SU-DHL-6 (cell line): Measurements from ENCODE around the gene PCYT2.

Experiments used
- H2AFZ ChIP-seq: fragments of 200-600 bp; sonication (generic); 2 replicates; pipeline ENCODE4 v1.6.1; 2014; ENCODE audit warnings: low read depth, mild to moderate bottlenecking, moderate library complexity, mixed read lengths, antibody characterized with exemption, low read length; ENCODE audit not compliant: severe bottlenecking
- H3F3A ChIP-seq: fragments of 200-600 bp; shearing (Covaris generic); 2 replicates; pipeline ENCODE4 v1.6.0; 2016; ENCODE audit warnings: antibody characterized with exemption, mild to moderate bottlenecking; ENCODE audit not compliant: insufficient read depth
- H3K27ac ChIP-seq: fragments of 200-600 bp; sonication (generic); 2 replicates; pipeline ENCODE4 v1.5.1; 2016; ENCODE audit warnings: low read depth, mild to moderate bottlenecking, low read length, moderate library complexity, mixed read lengths
- H3K27me3 ChIP-seq: fragments of 200-600 bp; sonication (generic), shearing (Covaris generic); 2 replicates; pipeline ENCODE4 v1.6.0; 2014; ENCODE audit warnings: mild to moderate bottlenecking, low read length
- H3K36me3 ChIP-seq: fragments of 200-600 bp; sonication (generic); 2 replicates; pipeline ENCODE4 v1.6.1; 2014; ENCODE audit warnings: mild to moderate bottlenecking, low read length, mixed read lengths
- H3K4me2 ChIP-seq: fragments of 300-600, 200-600 bp; shearing (Covaris generic), sonication (generic); 2 replicates; pipeline ENCODE4 v1.6.0; 2014; ENCODE audit warnings: low read length, low read depth, mild to moderate bottlenecking; ENCODE audit not compliant: poor library complexity, severe bottlenecking
- H3K4me3 ChIP-seq: fragments of 200-600 bp; sonication (generic); 2 replicates; pipeline ENCODE4 v1.5.1; 2014; ENCODE audit warnings: antibody characterized with exemption, low read length, mild to moderate bottlenecking, mixed read lengths; ENCODE audit not compliant: insufficient read depth, poor library complexity, severe bottlenecking
- H3K79me2 ChIP-seq: fragments of 200-600 bp; sonication (generic); 2 replicates; pipeline ENCODE4 v1.6.1; 2014; ENCODE audit warnings: mild to moderate bottlenecking, low read length, moderate library complexity; ENCODE audit not compliant: insufficient read depth
- H3K9ac ChIP-seq: fragments of 200-600 bp; sonication (generic); 2 replicates; pipeline ENCODE4 v1.7.0; 2014; ENCODE audit warnings: mild to moderate bottlenecking, low read length
- H3K9me2 ChIP-seq: fragments of 200-600 bp; sonication (generic); replicated peaks from 2 replicates; pipeline ENCODE4 v1.6.1; 2014; ENCODE audit warnings: low read length; ENCODE audit not compliant: insufficient read depth
- H3K9me3 ChIP-seq: fragments of 200-600 bp; sonication (generic); 2 replicates; pipeline ENCODE4 v1.6.1; 2014; ENCODE audit warnings: low read length, mixed read lengths; ENCODE audit not compliant: insufficient read depth
- H4K20me1 ChIP-seq: fragments of 200-600 bp; sonication (generic); 2 replicates; pipeline ENCODE4 v1.6.1; 2014; ENCODE audit warnings: low read depth, mild to moderate bottlenecking, antibody characterized with exemption, low read length, moderate library complexity, mixed read lengths
- CTCF ChIP-seq: fragments of 200-600 bp; sonication (generic); IDR thresholded peaks from one replicate; pipeline ENCODE4 v1.5.1; 2017; ENCODE audit warnings: antibody characterized with exemption, mild to moderate bottlenecking, low read length, moderate library complexity; ENCODE audit not compliant: insufficient read depth, poor library complexity, severe bottlenecking
- EZH2phosphoT487 ChIP-seq: fragments of 200-600 bp; sonication (generic), shearing (Covaris generic); conservative IDR thresholded peaks from 2 replicates; pipeline ENCODE4 v1.6.1; 2018; ENCODE audit warnings: mild to moderate bottlenecking, antibody characterized with exemption, low read length, moderate library complexity, mixed read lengths

PCYT2 gene

GRCh38 chr17:81863123-81863675 lies 48.0 kb downstream of the PCYT2 start:
- Histone ChIP-seq H3K27ac (no peak overlapping the region), H3K27me3 (no peaks in the 10 kb centered on the region), H3K79me2 (peaks cover 45% of the 10 kb centered on the region), H3K36me3 (no peaks in the 10 kb centered on the region; the same call in 1 of the 2 replicates), H4K20me1 (no peaks in the 10 kb centered on the region), H2AFZ (no peak overlapping the region), H3F3A (peaks cover 28% of the 10 kb centered on the region), H3K9ac (no peak overlapping the region), H3K9me3 (no peaks in the 10 kb centered on the region), H3K4me2 (no peak overlapping the region), H3K9me2 (no peaks in the 10 kb centered on the region), H3K4me3 (no peak overlapping the region)
- TF ChIP-seq EZH2phosphoT487 (no peak), CTCF (no peak)

- TF ChIP-seq CTCF (no peak), EZH2phosphoT487 (no peak)
- Histone ChIP-seq H3K9ac (peak overlapping the region; percentile 92), H3K36me3 (peaks cover 5% of the 10 kb centered on the region), H3K9me3 (no peaks in the 10 kb centered on the region), H3K27ac (peak overlapping the region; percentile 38), H3K4me2 (peak overlapping the region; percentile 85), H3K9me2 (no peaks in the 10 kb centered on the region), H4K20me1 (0 out of 2 replicates have a peak, but pooled peaks cover 3% of the 10 kb centered on the region), H3F3A (peaks cover 8% of the 10 kb centered on the region; the same call in 1 of the 2 replicates), H3K79me2 (peaks cover 59% of the 10 kb centered on the region), H3K4me3 (peak overlapping the region; percentile 79), H3K27me3 (no peaks in the 10 kb centered on the region), H2AFZ (no peak overlapping the region)
These were observed 50.2 kb downstream of the PCYT2 start for GRCh38 chr17:81860756-81861568.

GRCh38 chr17:81859906-81860755 lies 51.1 kb downstream of the PCYT2 start, which contains the start of gene P4HB:
TSS of gene P4HB (minus strand) at chr17:81860535. CDS start at chr17:81860471, 64 bp downstream.
- H3K4me2 ChIP-seq: peak within 1 kb of the TSS; percentile 85
- peaks cover 5% of the 10 kb centered on the region for H3K36me3 ChIP-seq

More at GRCh38 chr17:81859906-81860755, 51.1 kb downstream of the PCYT2 start, which contains the start of gene P4HB:
- Histone ChIP-seq H3F3A (peaks cover 4% of the 10 kb centered on the region; the same call in 1 of the 2 replicates), H3K79me2 (peaks cover 59% of the 10 kb centered on the region), H3K9me2 (no peaks in the 10 kb centered on the region), H2AFZ (no peak within 1 kb of the TSS), H3K9me3 (no peaks in the 10 kb centered on the region), H3K9ac (peak within 1 kb of the TSS; percentile 92), H4K20me1 (0 out of 2 replicates have a peak, but pooled peaks cover 3% of the 10 kb centered on the region), H3K27ac (peak within 1 kb of the TSS; percentile 54), H3K4me3 (peak within 1 kb of the TSS; percentile 87), H3K27me3 (no peaks in the 10 kb centered on the region)
- no peak for TF ChIP-seq EZH2phosphoT487
- no peak for TF ChIP-seq CTCF
